K562 (cell line): ENCODE results near the gene METRN. TPM values are rescaled to one million over a fixed set of nuclear protein-coding genes. Genes with fewer than 3 reads are reported as not detected.

Source experiments
- ATAC-seq: fragments of 200-7000 bp; cut with Tn5 transposase; 3 replicates; pipeline ENCODE4 v1.9.1; 2020; ENCODE audit warnings: moderate library complexity
- BruUV-seq: library from RNA; stranded (reverse); fragments of 400-500 nt; replicated peaks from 2 replicates; lab custom pipeline; 2021; lab: Mats Ljungman, UMichigan
- CTCF ChIA-PET: fragments of 300-600 bp; formaldehyde crosslinking; extraction: SDS; loops from one replicate; lab custom pipeline; 2021; ENCODE audit warnings: low intra/inter-chr PET ratio; lab: Yijun Ruan, JAX
- POLR2A ChIA-PET: fragments of 300-600, 350-650 bp; sonication (Branson Sonifier 250); formaldehyde crosslinking; extraction: SDS; loops from one replicate; lab custom pipeline; 2021; ENCODE audit warnings: antibody characterized with exemption, inconsistent platforms; lab: Yijun Ruan, JAX
- DNase-seq, 4 experiments: peaks; one replicate each; pipeline versions ENCODE4 v3.0.0 to v3.0.0-alpha.2; 2011 to 2018; ENCODE audit warnings: low spot score in 3 of 4, mixed read lengths in 3 of 4; ENCODE audit errors: extremely low read depth in 1 of 4
- FAIRE-seq: peaks from 2 replicates; lab custom pipeline; 2011; peaks lifted over from hg19 to GRCh38; lab: Jason Lieb, UNC
- H2AFZ ChIP-seq: 2 replicates; pipeline ENCODE4 v1.6.0; 2011; ENCODE audit warnings: low read depth, low read length, control low read depth, inconsistent platforms
- H3K27ac ChIP-seq: fragments of 200-600 bp; 3 replicates; pipeline ENCODE4 v1.8.0; 2011; ENCODE audit warnings: low read depth, mild to moderate bottlenecking, control low read depth, inconsistent platforms, low read length, moderate library complexity, mixed read lengths; ENCODE audit errors: extremely low read depth
- H3K27me3 ChIP-seq, 2 experiments: fragments of 300-600 bp in 1 of 2; 2 replicates in 1 of 2; 3 replicates in 1 of 2; pipeline versions ENCODE4 v1.6.0 to v1.8.0; 2011; ENCODE audit warnings: inconsistent platforms in 2 of 2, low read length in 2 of 2, mild to moderate bottlenecking in 1 of 2, mixed read lengths in 1 of 2, moderate library complexity in 1 of 2; ENCODE audit not compliant: control insufficient read depth in 2 of 2, insufficient read depth in 2 of 2
- H3K36me3 ChIP-seq: fragments of 300-600 bp; 3 replicates; pipeline ENCODE4 v1.8.0; 2011; ENCODE audit warnings: mild to moderate bottlenecking, low read length, inconsistent platforms; ENCODE audit not compliant: control insufficient read depth, insufficient read depth
- H3K4me1 ChIP-seq, 2 experiments: fragments of 200-600 bp in 1 of 2; replicated peaks in 1 of 2; 2 replicates in 1 of 2; 3 replicates in 1 of 2; pipeline versions ENCODE4 v1.5.1 to v1.8.0; 2011; ENCODE audit warnings: inconsistent platforms in 2 of 2, low read length in 2 of 2, mild to moderate bottlenecking in 1 of 2, mixed read lengths in 1 of 2, moderate library complexity in 1 of 2; ENCODE audit not compliant: control insufficient read depth in 2 of 2, insufficient read depth in 2 of 2
- H3K4me2 ChIP-seq: 2 replicates; pipeline ENCODE4 v1.6.1; 2011; ENCODE audit warnings: low read length, control low read depth, inconsistent platforms, mixed read lengths; ENCODE audit not compliant: insufficient read depth
- H3K4me3 ChIP-seq: fragments of 200-600 bp; sonication (generic), shearing (Covaris generic); 2 replicates; pipeline ENCODE4 v1.5.1; 2016; ENCODE audit warnings: control low read depth, inconsistent platforms
- H3K79me2 ChIP-seq: fragments of 200-600 bp; 3 replicates; pipeline ENCODE4 v1.8.0; 2011; ENCODE audit warnings: low read length, inconsistent platforms; ENCODE audit not compliant: control insufficient read depth, insufficient read depth
- H3K9ac ChIP-seq, 2 experiments: 2 replicates each; pipeline versions ENCODE4 v1.6.0 to v1.6.1; 2011; ENCODE audit warnings: low read depth in 2 of 2, low read length in 2 of 2, control low read depth in 1 of 2, inconsistent platforms in 1 of 2, mild to moderate bottlenecking in 1 of 2, mixed read lengths in 1 of 2; ENCODE audit not compliant: insufficient read depth in 1 of 2
- H3K9me1 ChIP-seq: one replicate; pipeline ENCODE4 v1.6.0; 2011; ENCODE audit warnings: inconsistent platforms, mild to moderate bottlenecking, low read length, moderate library complexity; ENCODE audit not compliant: control insufficient read depth, insufficient read depth
- H3K9me3 ChIP-seq: replicated peaks from 2 replicates; pipeline ENCODE4 v1.5.1; 2011; ENCODE audit warnings: low read depth, low read length, inconsistent platforms; ENCODE audit not compliant: control insufficient read depth, insufficient read depth
- H4K20me1 ChIP-seq: replicated peaks from 2 replicates; pipeline ENCODE4 v1.6.1; 2011; ENCODE audit warnings: low read length, inconsistent platforms, mixed read lengths; ENCODE audit not compliant: control insufficient read depth, insufficient read depth
- ATF2 ChIP-seq: sonication (generic); formaldehyde crosslinking; IDR thresholded peaks from 2 replicates; pipeline ENCODE4 v1.8.1; 2022; ENCODE audit warnings: missing genetic modification reagents
- CREB3L1 ChIP-seq: fragments of 450-650 bp; IDR thresholded peaks from 2 replicates; pipeline ENCODE4 v1.6.1; 2014; ENCODE audit warnings: low read depth, mild to moderate bottlenecking, moderate library complexity, borderline replicate concordance
- ELF1 ChIP-seq: fragments of 200-800 bp; sonication (Bioruptor generic); IDR thresholded peaks from 2 replicates; pipeline ENCODE4 v1.6.1; 2016; ENCODE audit warnings: missing genetic modification characterization, missing compliant biosample characterization
- FOXM1 ChIP-seq, 2 experiments: fragments of 450-650 bp in 1 of 2; sonication (generic) in 1 of 2; formaldehyde crosslinking in 1 of 2; IDR thresholded peaks; 2 replicates each; pipeline versions ENCODE4 v1.6.1 to v1.9.0; 2017 to 2022; ENCODE audit warnings: low read depth in 2 of 2, mild to moderate bottlenecking in 2 of 2, missing genetic modification reagents in 1 of 2, moderate library complexity in 1 of 2
- HLTF ChIP-seq: fragments of 450-650 bp; IDR thresholded peaks from 2 replicates; pipeline ENCODE4 v1.6.1; 2016
- KDM5B ChIP-seq: fragments of 200-600 bp; sonication (generic); IDR thresholded peaks from 2 replicates; pipeline ENCODE4 v1.6.1; 2012; ENCODE audit warnings: low read depth, mild to moderate bottlenecking, moderate library complexity, low read length, control low read depth, inconsistent platforms; ENCODE audit not compliant: insufficient replicate concordance
- POLR2G ChIP-seq: fragments of 200-400 bp; formaldehyde crosslinking; IDR thresholded peaks from 2 replicates; pipeline ENCODE4 v1.6.1; 2017; ENCODE audit warnings: low read depth, mild to moderate bottlenecking, antibody characterized with exemption, low read length, moderate library complexity
- RAD21 ChIP-seq, 2 experiments: fragments of 250-450 bp in 1 of 2; fragments of 450-650 bp in 1 of 2; sonication (Bioruptor Pico) in 1 of 2; formaldehyde crosslinking in 1 of 2; IDR thresholded peaks in 1 of 2; conservative IDR thresholded peaks in 1 of 2; 2 replicates each; pipeline versions ENCODE4 v1.4.0 to v1.8.0; 2020 to 2022; ENCODE audit warnings: mild to moderate bottlenecking in 2 of 2, moderate library complexity in 1 of 2
- RBFOX2 ChIP-seq: fragments of 200-400 bp; formaldehyde crosslinking; IDR thresholded peaks from 2 replicates; pipeline ENCODE4 v1.6.1; 2017; ENCODE audit warnings: low read depth, mild to moderate bottlenecking, low read length, moderate library complexity
- RBM17 ChIP-seq: fragments of 200-400 bp; formaldehyde crosslinking; IDR thresholded peaks from 2 replicates; pipeline ENCODE4 v1.6.1; 2017; ENCODE audit warnings: low read depth, mild to moderate bottlenecking, low read length, borderline replicate concordance
- ZNF263 ChIP-seq: sonication (generic); formaldehyde crosslinking; IDR thresholded peaks from 2 replicates; pipeline ENCODE4 v1.8.0; 2022; ENCODE audit warnings: mild to moderate bottlenecking, missing genetic modification reagents, borderline replicate concordance
- ZNF431 ChIP-seq: sonication (generic); formaldehyde crosslinking; IDR thresholded peaks from 2 replicates; pipeline ENCODE4 v1.8.0; 2022; ENCODE audit warnings: mild to moderate bottlenecking, missing genetic modification reagents
- ZNF778 ChIP-seq: fragments of 450-650 bp; formaldehyde crosslinking; IDR thresholded peaks from 2 replicates; pipeline ENCODE4 v1.4.0; 2020; ENCODE audit warnings: mild to moderate bottlenecking, moderate library complexity
- WGBS: fragments of 100-300 bp; shearing (Covaris generic); methylation state at CpG from one replicate; pipeline ENCODE4 v1.1.6; 2016; ENCODE audit warnings: low coverage, mixed read lengths; ENCODE audit not compliant: insufficient coverage; ENCODE audit errors: missing lambda C conversion rate; 5-methylcytosine and 5-hydroxymethylcytosine counted together
- in situ Hi-C: fragments of 300-500 bp; cut with MboI; formaldehyde crosslinking; loops from 4 replicates; pipeline ENCODE4 v1.15.0; 2018; ENCODE audit warnings: inconsistent platforms, mixed read lengths
- intact Hi-C: fragments of 100-400 bp; cut with micrococcal nuclease; formaldehyde crosslinking; loops from 2 replicates; pipeline ENCODE4 v1.14.2; 2022
- polyA plus RNA-seq, 8 experiments: library from polyadenylated mRNA; depleted of rRNA in 4 of 8; stranded (reverse) in 5 of 8; unstranded in 3 of 8; fragments of >200 nt; fragmentation: Nextera tagmentation in 2 of 8; fragmentation: Illumina TruSeq in 1 of 8; extraction: Ambion mirVana in 2 of 8; extraction: Trizol in 1 of 8; gene quantifications; 2 replicates each; pipeline versions ENCODE4 v1.2.1 to v1.2.3, GENCODE V29; 2011 to 2014; ENCODE audit warnings: inconsistent platforms in 1 of 8, missing spikeins in 1 of 8
- total RNA-seq, 7 experiments: library from RNA; depleted of rRNA in 6 of 7; stranded (reverse); fragments of >200 nt in 6 of 7; fragmentation: Illumina TruSeq in 2 of 7; extraction: Trizol in 2 of 7; gene quantifications; 2 replicates each; pipeline versions ENCODE4 v1.2.1 to v1.2.3, GENCODE V29; 2011 to 2021; ENCODE audit warnings: low replicate concordance in 1 of 7
- TF ChIP-seq, protein P1 (sequence below): IDR thresholded peaks from 2 replicates; pipeline ENCODE4 v1.6.1; 2011; ENCODE audit not compliant: insufficient read length; ENCODE audit errors: extremely low read depth

METRN gene
- total and polyA plus RNA-seq, 9 of the 15 experiments (the other 6 are each of a cell fraction or from before 2014, with no cell fraction given), result 0.20 to 89.8 (median 15.4) TPM

GRCh38 chr16:680967-681745, 33.8 kb upstream of the METRN start:
- 3% methylated on average over 34 of the region's 44 CpGs for WGBS
- in situ Hi-C loops, result no loop called here
- BruUV-seq, result TSS peak; percentile 82
- TF ChIP-seq ZNF263 (CRISPR knock-in tag) (0 out of 2 replicates have a peak, but pooled peaks have one; percentile 3), FOXM1 (IDR thresholded peaks at IDR 0.05; ENCODE audit: low read depth) (no peak), FOXM1 (CRISPR knock-in tag; IDR thresholded peaks at IDR 0.05; ENCODE audit: low read depth) (0 out of 2 replicates have a peak, but pooled peaks have one; percentile 44), POLR2G (peak; percentile 63; the same call in 1 of the 2 replicates), RAD21 (CRISPR knock-in tag; conservative IDR thresholded peaks at IDR 0.05 in 1 of 2, IDR thresholded peaks at IDR 0.05 in 1 of 2) (peak in 1 of 2 experiments; percentile 20; a peak in 1 of 4 replicates), CREB3L1 (no peak), ZNF431 (0 out of 2 replicates have a peak, but pooled peaks have one; percentile 33), ELF1 (tag) (0 out of 2 replicates have a peak, but pooled peaks have one; percentile 11), RBFOX2 (peak; percentile 55), HLTF (no peak), RBM17 (no peak), ATF2 (no peak), KDM5B (peak; percentile 34), ZNF778 (no peak)
- TF ChIP-seq, protein P1, sequence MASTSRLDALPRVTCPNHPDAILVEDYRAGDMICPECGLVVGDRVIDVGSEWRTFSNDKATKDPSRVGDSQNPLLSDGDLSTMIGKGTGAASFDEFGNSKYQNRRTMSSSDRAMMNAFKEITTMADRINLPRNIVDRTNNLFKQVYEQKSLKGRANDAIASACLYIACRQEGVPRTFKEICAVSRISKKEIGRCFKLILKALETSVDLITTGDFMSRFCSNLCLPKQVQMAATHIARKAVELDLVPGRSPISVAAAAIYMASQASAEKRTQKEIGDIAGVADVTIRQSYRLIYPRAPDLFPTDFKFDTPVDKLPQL, result no peak

More at GRCh38 chr16:680967-681745, 33.8 kb upstream of the METRN start:
- H3K4me3 ChIP-seq, result peak overlapping the region; percentile 98
- H3K9ac ChIP-seq, result peak overlapping the region; percentile 83 to 98
- peaks cover 48% of the 10 kb centered on the region for H3K36me3 ChIP-seq
- H3K9me3 ChIP-seq, result no peaks in the 10 kb centered on the region
- H3K9me1 ChIP-seq, result peaks cover 11% of the 10 kb centered on the region
- DNase-seq, result peak in 1 of 4 experiments; percentile 65
- POLR2A ChIA-PET, result interaction anchor here (0.5 to 1.8 kb wide), 14 partner anchors 9 to 1118 kb away, joined by 3 to 10 read pairs (median 3); partner anchors contain the start of genes METTL26, WDR24 and WFIKKN1
- ATAC-seq, result peak; percentile 13
- peaks cover 33 to 98% of the 10 kb centered on the region in 2 experiments for H3K4me1 ChIP-seq
- H3K4me2 ChIP-seq, result peak overlapping the region; percentile 75
- H4K20me1 ChIP-seq, result peaks cover 21% of the 10 kb centered on the region
- H3K79me2 ChIP-seq, result peaks cover 41% of the 10 kb centered on the region
- FAIRE-seq, result peak; percentile 54
- H3K27me3 ChIP-seq, result no peaks in the 10 kb centered on the region
- CTCF ChIA-PET, result no interaction called here
- H3K27ac ChIP-seq, result peak overlapping the region; percentile 89
- H2AFZ ChIP-seq, result no peak overlapping the region
- intact Hi-C loops, result loop anchor here (5.0 kb wide), 1 partner anchor 284 kb away; the partner anchor contains the start of gene NME4
